22Rv1 (cell line): Measurements from ENCODE around the gene TNN.

Experiments used
- CTCF ChIP-seq: fragments of 450-650 bp; IDR thresholded peaks from 2 replicates; pipeline ENCODE4 v1.5.1; 2017; ENCODE audit warnings: mild to moderate bottlenecking
- ZFX ChIP-seq: fragments of 450-650 bp; IDR thresholded peaks from 2 replicates; pipeline ENCODE4 v1.6.1; 2017; ENCODE audit warnings: antibody characterized with exemption, borderline replicate concordance

GRCh38 chr1:175136246-175136645 is 68.6 kb downstream of the TNN start:
- TF ChIP-seq CTCF = no peak
- TF ChIP-seq ZFX = no peak
